DOHH2 (cell line): Measurements from ENCODE around the gene BCKDHA.

ENCODE experiments used
- H3F3A ChIP-seq: fragments of 200-600 bp; sonication (generic), shearing (Covaris generic); 2 replicates; pipeline ENCODE4 v1.6.0; 2016; ENCODE audit warnings: antibody characterized with exemption, mild to moderate bottlenecking; ENCODE audit not compliant: control insufficient read depth, insufficient read depth
- H3K27ac ChIP-seq: fragments of 200-600 bp; sonication (generic); 2 replicates; pipeline ENCODE4 v1.5.1; 2014; ENCODE audit warnings: low read depth, mild to moderate bottlenecking, low read length, moderate library complexity
- H3K27me3 ChIP-seq: fragments of 200-600 bp; sonication (generic); 2 replicates; pipeline ENCODE4 v1.6.1; 2014; ENCODE audit warnings: mild to moderate bottlenecking, low read length, mixed read lengths; ENCODE audit not compliant: control insufficient read depth
- H3K36me3 ChIP-seq: fragments of 200-600 bp; sonication (generic); 2 replicates; pipeline ENCODE4 v1.6.1; 2014; ENCODE audit warnings: mild to moderate bottlenecking, low read length, moderate library complexity, mixed read lengths; ENCODE audit not compliant: control insufficient read depth
- H3K4me1 ChIP-seq: fragments of 200-600 bp; sonication (generic); 2 replicates; pipeline ENCODE4 v1.6.1; 2014; ENCODE audit warnings: mild to moderate bottlenecking, low read length, mixed read lengths; ENCODE audit not compliant: control insufficient read depth
- H3K4me2 ChIP-seq: fragments of 200-600 bp; sonication (generic); 2 replicates; pipeline ENCODE4 v1.6.0; 2014; ENCODE audit warnings: mild to moderate bottlenecking, low read length, moderate library complexity
- H3K4me3 ChIP-seq: fragments of 200-600 bp; sonication (generic); 2 replicates; pipeline ENCODE4 v1.5.1; 2014; ENCODE audit warnings: mild to moderate bottlenecking, low read length, mixed read lengths
- H3K79me2 ChIP-seq: fragments of 200-600 bp; sonication (generic); 2 replicates; pipeline ENCODE4 v1.6.1; 2014; ENCODE audit warnings: mild to moderate bottlenecking, low read length, mixed read lengths; ENCODE audit not compliant: control insufficient read depth
- H3K9me2 ChIP-seq: fragments of 200-600 bp; sonication (generic); replicated peaks from 2 replicates; pipeline ENCODE4 v1.6.1; 2014; ENCODE audit warnings: mild to moderate bottlenecking, low read length, mixed read lengths; ENCODE audit not compliant: control insufficient read depth
- H3K9me3 ChIP-seq: fragments of 200-600 bp; sonication (generic); 2 replicates; pipeline ENCODE4 v1.6.1; 2014; ENCODE audit warnings: antibody characterized with exemption, low read length, mixed read lengths; ENCODE audit not compliant: control insufficient read depth, insufficient read depth
- H4K20me1 ChIP-seq: fragments of 200-600 bp; sonication (generic); 2 replicates; pipeline ENCODE4 v1.6.0; 2014; ENCODE audit warnings: low read depth, mild to moderate bottlenecking, antibody characterized with exemption, low read length, moderate library complexity; ENCODE audit not compliant: control insufficient read depth, insufficient read depth
- EZH2phosphoT487 ChIP-seq: fragments of 200-600 bp; sonication (generic); IDR thresholded peaks from 2 replicates; pipeline ENCODE4 v1.6.1; 2017; ENCODE audit warnings: borderline replicate concordance, mild to moderate bottlenecking, antibody characterized with exemption, low read length, moderate library complexity, mixed read lengths
- TF ChIP-seq, protein P1 (sequence below): fragments of 200-600 bp; sonication (generic); IDR thresholded peaks from one replicate; pipeline ENCODE4 v1.5.1; 2014; ENCODE audit warnings: antibody characterized with exemption, mild to moderate bottlenecking, low read depth, low read length; ENCODE audit not compliant: poor library complexity, severe bottlenecking

BCKDHA gene

DNA sequence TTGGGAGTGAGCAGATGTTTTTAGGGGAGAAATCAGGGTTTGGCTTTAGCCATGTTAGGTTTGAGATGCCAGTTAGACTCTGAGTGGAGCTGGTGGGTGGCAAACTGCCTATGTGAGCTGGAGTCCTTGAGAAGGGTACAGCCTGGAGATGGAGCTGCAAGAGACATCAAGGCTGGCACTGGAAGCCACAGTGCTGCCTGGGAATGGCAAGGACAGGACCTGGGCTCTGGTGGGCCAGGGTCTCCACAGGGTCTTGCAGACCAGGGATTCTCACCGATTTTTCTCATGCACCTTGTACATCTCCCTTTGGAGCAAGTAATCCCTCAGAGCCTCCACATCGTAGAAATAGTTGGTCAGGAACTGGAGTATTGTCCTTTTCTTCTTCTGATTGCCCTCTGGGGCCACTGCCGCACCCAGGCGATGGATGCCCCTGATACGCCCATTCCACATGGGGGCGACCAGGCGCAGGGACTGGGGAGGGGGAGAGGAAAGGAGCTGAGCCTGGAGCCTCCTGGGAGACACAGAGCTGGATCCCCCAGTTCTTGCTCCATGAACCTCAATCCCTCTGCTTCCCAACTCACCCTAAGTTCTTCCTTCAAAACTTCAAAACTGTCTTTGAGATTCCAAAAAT is 40.4 kb downstream of the BCKDHA start:
- H3K4me2 ChIP-seq = no peak overlapping the region
- peaks cover 16% of the 10 kb centered on the region; the same call in 1 of the 2 replicates for H3K36me3 ChIP-seq
- H3F3A ChIP-seq = 0 out of 2 replicates have a peak, but pooled peaks cover 2% of the 10 kb centered on the region
- peaks cover 14% of the 10 kb centered on the region for H3K4me1 ChIP-seq
- no peak overlapping the region for H3K4me3 ChIP-seq
- H3K9me2 ChIP-seq = no peaks in the 10 kb centered on the region
- H3K27me3 ChIP-seq = no peaks in the 10 kb centered on the region
- peaks cover 24% of the 10 kb centered on the region for H3K79me2 ChIP-seq
- no peak overlapping the region for H3K27ac ChIP-seq
- TF ChIP-seq, protein P1, sequence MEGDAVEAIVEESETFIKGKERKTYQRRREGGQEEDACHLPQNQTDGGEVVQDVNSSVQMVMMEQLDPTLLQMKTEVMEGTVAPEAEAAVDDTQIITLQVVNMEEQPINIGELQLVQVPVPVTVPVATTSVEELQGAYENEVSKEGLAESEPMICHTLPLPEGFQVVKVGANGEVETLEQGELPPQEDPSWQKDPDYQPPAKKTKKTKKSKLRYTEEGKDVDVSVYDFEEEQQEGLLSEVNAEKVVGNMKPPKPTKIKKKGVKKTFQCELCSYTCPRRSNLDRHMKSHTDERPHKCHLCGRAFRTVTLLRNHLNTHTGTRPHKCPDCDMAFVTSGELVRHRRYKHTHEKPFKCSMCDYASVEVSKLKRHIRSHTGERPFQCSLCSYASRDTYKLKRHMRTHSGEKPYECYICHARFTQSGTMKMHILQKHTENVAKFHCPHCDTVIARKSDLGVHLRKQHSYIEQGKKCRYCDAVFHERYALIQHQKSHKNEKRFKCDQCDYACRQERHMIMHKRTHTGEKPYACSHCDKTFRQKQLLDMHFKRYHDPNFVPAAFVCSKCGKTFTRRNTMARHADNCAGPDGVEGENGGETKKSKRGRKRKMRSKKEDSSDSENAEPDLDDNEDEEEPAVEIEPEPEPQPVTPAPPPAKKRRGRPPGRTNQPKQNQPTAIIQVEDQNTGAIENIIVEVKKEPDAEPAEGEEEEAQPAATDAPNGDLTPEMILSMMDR = no peak
- no peak for TF ChIP-seq EZH2phosphoT487
- no peaks in the 10 kb centered on the region for H3K9me3 ChIP-seq
- H4K20me1 ChIP-seq = no peaks in the 10 kb centered on the region

DNA sequence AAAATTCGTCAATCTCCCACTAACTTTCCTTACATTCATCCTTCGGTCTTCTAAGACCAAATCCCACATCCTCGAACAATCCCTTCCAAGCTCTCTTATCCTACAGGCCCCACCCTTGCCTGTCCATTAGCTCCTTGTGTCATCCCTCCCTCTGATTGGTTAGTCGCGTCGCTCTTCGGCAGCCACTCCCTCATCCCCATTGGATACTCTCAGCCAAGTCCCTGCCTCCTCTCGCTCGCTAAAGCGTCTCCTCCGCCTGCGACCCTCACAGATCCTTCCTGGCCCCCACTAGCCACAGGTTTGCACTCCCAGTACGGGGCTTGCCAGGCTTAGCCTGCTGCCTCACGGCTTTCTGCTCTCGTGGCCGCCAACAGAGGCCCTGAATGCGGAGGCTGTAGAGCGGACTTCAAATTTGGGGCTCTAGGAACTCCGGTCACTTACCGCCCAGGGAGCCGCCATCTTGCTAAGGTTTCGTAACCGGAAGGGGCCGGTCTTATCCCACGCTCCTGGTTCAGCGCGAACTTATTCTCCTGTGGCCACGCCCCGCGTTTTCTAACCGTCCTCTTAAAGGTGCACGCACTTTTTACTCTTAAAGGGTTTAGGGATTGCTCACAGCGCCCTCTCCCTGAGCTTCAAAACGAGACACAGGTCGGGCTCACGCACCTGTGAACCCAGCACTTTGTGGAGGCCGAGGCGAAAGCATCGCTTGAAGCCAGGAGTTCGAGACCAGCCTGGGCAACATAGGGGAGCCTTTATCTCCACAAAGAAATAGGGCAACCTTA is 42.0 kb downstream of the BCKDHA start, which contains the start of gene DMAC2:
Gene DMAC2 (minus strand): TSS at position 472 of the 782 bp plus-strand sequence. CDS start 13 bp downstream, at position 459.
- H3K9me3 ChIP-seq = no peaks in the 10 kb centered on the region
- 0 out of 2 replicates have a peak, but pooled peaks cover 2% of the 10 kb centered on the region for H3F3A ChIP-seq
- H3K79me2 ChIP-seq = peaks cover 24% of the 10 kb centered on the region
- H3K4me1 ChIP-seq = peaks cover 25% of the 10 kb centered on the region
- peaks cover 12% of the 10 kb centered on the region; the same call in 1 of the 2 replicates for H3K36me3 ChIP-seq
- H3K4me3 ChIP-seq = peak within 1 kb of the TSS; percentile 92
- peak within 1 kb of the TSS; percentile 83 for H3K4me2 ChIP-seq
- H3K27me3 ChIP-seq = no peaks in the 10 kb centered on the region
- H3K27ac ChIP-seq = peak within 1 kb of the TSS; percentile 59
- H4K20me1 ChIP-seq = no peaks in the 10 kb centered on the region
- H3K9me2 ChIP-seq = no peaks in the 10 kb centered on the region
- TF ChIP-seq, protein P1 = peak; percentile 80
- TF ChIP-seq EZH2phosphoT487 = no peak

DNA sequence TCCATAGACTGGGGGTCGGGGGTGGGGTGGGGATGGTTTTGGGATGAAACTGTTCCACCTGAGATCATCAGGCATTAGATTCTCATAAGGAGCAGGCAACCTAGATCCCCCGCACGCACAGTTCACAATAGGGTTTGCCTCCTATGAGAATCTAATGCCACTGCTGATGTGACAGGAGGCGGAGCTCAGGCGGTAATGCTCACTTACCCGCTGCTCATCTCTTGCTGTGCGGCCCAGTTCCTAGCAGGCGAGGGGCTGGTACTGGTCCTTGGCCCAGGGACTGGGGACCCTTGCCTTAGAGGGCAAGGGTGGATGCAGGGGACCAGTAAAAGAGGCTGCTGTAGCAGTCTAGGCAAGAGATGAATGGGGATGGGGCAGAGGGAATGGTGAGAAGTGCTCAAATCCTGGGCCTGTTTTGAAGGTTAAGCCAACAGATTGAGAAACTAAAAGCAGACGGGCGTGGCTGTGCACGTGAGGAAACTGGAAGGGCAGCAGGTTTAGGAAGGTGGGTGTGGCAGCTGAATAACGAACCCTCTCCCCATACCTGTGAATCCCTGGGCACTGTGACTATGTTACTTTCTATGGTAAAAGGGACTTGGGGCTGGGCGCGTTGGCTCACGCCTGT is 43.8 kb downstream of the BCKDHA start:
- H3K27me3 ChIP-seq = no peaks in the 10 kb centered on the region
- no peak overlapping the region for H3K4me2 ChIP-seq

More for the DNA sequence above, 43.8 kb downstream of the BCKDHA start:
- H3K4me3 ChIP-seq = no peak overlapping the region
- no peak overlapping the region for H3K27ac ChIP-seq
- H3K36me3 ChIP-seq = peaks cover 8% of the 10 kb centered on the region; the same call in 1 of the 2 replicates
- no peak for TF ChIP-seq EZH2phosphoT487
- TF ChIP-seq, protein P1 = no peak
- H3K9me2 ChIP-seq = no peaks in the 10 kb centered on the region
- H3K4me1 ChIP-seq = peaks cover 25% of the 10 kb centered on the region
- H3K9me3 ChIP-seq = no peaks in the 10 kb centered on the region
- peaks cover 23% of the 10 kb centered on the region for H3K79me2 ChIP-seq
- no peaks in the 10 kb centered on the region for H4K20me1 ChIP-seq
- 0 out of 2 replicates have a peak, but pooled peaks cover 2% of the 10 kb centered on the region for H3F3A ChIP-seq
